ENCODE results near the gene PAX8.
"Not testable (repeated sequence)": the region's sequence is repeated elsewhere in the genome, so short reads cannot be mapped to it uniquely, and the experiment has no call there.

PAX8 gene

GRCh38 chr2:113278742-113279139, at the start of gene PAX8:
Gene PAX8 (minus strand): TSS chr2:113278921. CDS start chr2:113278394, 527 bp downstream.
- no peak for DNase-seq

- no peak for DNase-seq
These were observed 49.3 kb upstream of the PAX8 start for GRCh38 chr2:113328043-113328442.

GRCh38 chr2:113325161-113325731, 46.5 kb upstream of the PAX8 start:
- not testable (repeated sequence) for DNase-seq

- DNase-seq = peak; percentile 21
These were observed 46.0 kb upstream of the PAX8 start for GRCh38 chr2:113324684-113325160.

GRCh38 chr2:113323129-113323528, 44.4 kb upstream of the PAX8 start:
- DNase-seq = not testable (repeated sequence)

- DNase-seq = not testable (repeated sequence)
These were observed 41.4 kb upstream of the PAX8 start for GRCh38 chr2:113320106-113320505.

- DNase-seq = not testable (repeated sequence)
These were observed 40.2 kb upstream of the PAX8 start for GRCh38 chr2:113318941-113319340.

- DNase-seq = no peak
These were observed 37.4 kb upstream of the PAX8 start for GRCh38 chr2:113316085-113316484.

GRCh38 chr2:113314663-113315062, 35.9 kb upstream of the PAX8 start:
- DNase-seq = not testable (repeated sequence)

GRCh38 chr2:113314176-113314575, 35.5 kb upstream of the PAX8 start:
- not testable (repeated sequence) for DNase-seq

GRCh38 chr2:113311781-113312180, 33.1 kb upstream of the PAX8 start:
- not testable (repeated sequence) for DNase-seq

- not testable (repeated sequence) for DNase-seq
These were observed 32.5 kb upstream of the PAX8 start for GRCh38 chr2:113311191-113311590.

- no peak for DNase-seq
These were observed 31.1 kb upstream of the PAX8 start for GRCh38 chr2:113309655-113310387.

GRCh38 chr2:113308784-113309183, 30.1 kb upstream of the PAX8 start:
- DNase-seq = not testable (repeated sequence)

- DNase-seq = not testable (repeated sequence)
These were observed 27.5 kb upstream of the PAX8 start for GRCh38 chr2:113306207-113306606.

GRCh38 chr2:113305749-113306148, 27.0 kb upstream of the PAX8 start:
- DNase-seq = not testable (repeated sequence)

GRCh38 chr2:113305146-113305545, 26.4 kb upstream of the PAX8 start:
- no peak for DNase-seq

GRCh38 chr2:113304702-113305101, 26.0 kb upstream of the PAX8 start:
- no peak for DNase-seq

- DNase-seq = not testable (repeated sequence)
These were observed 23.7 kb upstream of the PAX8 start for GRCh38 chr2:113302216-113302980.

GRCh38 chr2:113300281-113300680, 21.6 kb upstream of the PAX8 start:
- no peak for DNase-seq

- no peak for DNase-seq
These were observed 19.5 kb upstream of the PAX8 start for GRCh38 chr2:113298176-113298575.

- DNase-seq = peak; percentile 54
These were observed 18.9 kb upstream of the PAX8 start for GRCh38 chr2:113297590-113297989.

GRCh38 chr2:113291191-113291590, 12.5 kb upstream of the PAX8 start:
- no peak for DNase-seq

Measured in activated CD4-positive, alpha-beta T cell treated with anti-CD3 and anti-CD28 coated beads, Interleukin-2, amount 50 U/mL, for 16 hours (primary cell).